Ascending aorta (tissue), 2 donors: ENCODE results near the gene ZDHHC18. TPM values are rescaled to one million over a fixed set of nuclear protein-coding genes. Genes with fewer than 3 reads are reported as not detected.

Source experiments
- DNase-seq, 2 donors: peaks; one replicate each; pipeline ENCODE4 v3.0.0-alpha.2; 2019; ENCODE audit warnings: low spot score in 2 of 2
- H3K27ac ChIP-seq, 2 donors: fragments of 200-600 bp; sonication (generic); one replicate each; pipeline ENCODE4 v1.5.1; 2016 to 2017; ENCODE audit warnings: mild to moderate bottlenecking in 1 of 2
- H3K27me3 ChIP-seq: fragments of 200-600 bp; sonication (generic); one replicate; pipeline ENCODE4 v1.5.1; 2017
- H3K36me3 ChIP-seq, 2 donors: fragments of 200-600 bp; sonication (generic); one replicate each; pipeline ENCODE4 v1.5.1; 2016
- H3K4me1 ChIP-seq, 2 donors: fragments of 200-600 bp; sonication (generic); one replicate each; pipeline ENCODE4 v1.5.1; 2016 to 2017; ENCODE audit warnings: mild to moderate bottlenecking in 1 of 2
- H3K4me3 ChIP-seq, 2 donors: fragments of 200-600 bp; sonication (generic); one replicate each; pipeline ENCODE4 v1.5.1; 2016 to 2017; ENCODE audit warnings: mild to moderate bottlenecking in 1 of 2
- H3K9me3 ChIP-seq, 2 donors: fragments of 200-600 bp; sonication (generic); one replicate each; pipeline ENCODE4 v1.5.1; 2016
- intact Hi-C: fragments of 100-400 bp; cut with DNase I; formaldehyde crosslinking; loops from one replicate; pipeline ENCODE4 v1.15.1; 2023
- total RNA-seq: library from RNA; depleted of rRNA; stranded (reverse); fragments of >200 nt; gene quantifications from one replicate; pipeline ENCODE4 v1.1.0, GENCODE V29; 2016
- TF ChIP-seq, protein P1 (sequence below), 3 experiments: fragments of 200-600 bp in 2 of 3; fragments of 450-650 bp in 1 of 3; sonication (generic) in 2 of 3; IDR thresholded peaks; one replicate each; pipeline ENCODE4 v1.5.1; 2016 to 2019; ENCODE audit warnings: antibody characterized with exemption in 3 of 3, mild to moderate bottlenecking in 1 of 3, moderate library complexity in 1 of 3

ZDHHC18 gene
- total RNA-seq, 1 donor from 2014 or later: 36.0 TPM

DNA sequence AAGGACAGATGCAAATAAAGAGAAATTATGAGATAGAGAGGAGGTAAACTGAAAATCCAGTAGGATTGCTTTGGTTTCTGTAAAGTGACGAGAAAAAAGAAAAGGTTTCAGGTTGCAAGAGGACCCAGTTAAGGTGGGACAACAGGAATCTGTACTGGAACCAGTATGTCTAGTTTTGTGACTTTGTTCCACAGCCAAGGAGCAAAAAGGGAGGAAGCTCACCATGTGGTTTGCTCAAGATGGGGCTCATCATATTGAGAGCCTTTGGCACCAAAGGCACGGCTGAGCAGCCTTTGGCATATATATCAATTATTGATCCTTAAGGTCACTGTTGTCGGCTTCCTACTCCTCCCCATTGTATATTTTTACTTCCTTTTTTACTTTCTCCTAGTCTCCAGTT, 1.8 kb upstream of the ZDHHC18 start:
- H3K27ac ChIP-seq: no peak overlapping the region
- TF ChIP-seq, protein P1, sequence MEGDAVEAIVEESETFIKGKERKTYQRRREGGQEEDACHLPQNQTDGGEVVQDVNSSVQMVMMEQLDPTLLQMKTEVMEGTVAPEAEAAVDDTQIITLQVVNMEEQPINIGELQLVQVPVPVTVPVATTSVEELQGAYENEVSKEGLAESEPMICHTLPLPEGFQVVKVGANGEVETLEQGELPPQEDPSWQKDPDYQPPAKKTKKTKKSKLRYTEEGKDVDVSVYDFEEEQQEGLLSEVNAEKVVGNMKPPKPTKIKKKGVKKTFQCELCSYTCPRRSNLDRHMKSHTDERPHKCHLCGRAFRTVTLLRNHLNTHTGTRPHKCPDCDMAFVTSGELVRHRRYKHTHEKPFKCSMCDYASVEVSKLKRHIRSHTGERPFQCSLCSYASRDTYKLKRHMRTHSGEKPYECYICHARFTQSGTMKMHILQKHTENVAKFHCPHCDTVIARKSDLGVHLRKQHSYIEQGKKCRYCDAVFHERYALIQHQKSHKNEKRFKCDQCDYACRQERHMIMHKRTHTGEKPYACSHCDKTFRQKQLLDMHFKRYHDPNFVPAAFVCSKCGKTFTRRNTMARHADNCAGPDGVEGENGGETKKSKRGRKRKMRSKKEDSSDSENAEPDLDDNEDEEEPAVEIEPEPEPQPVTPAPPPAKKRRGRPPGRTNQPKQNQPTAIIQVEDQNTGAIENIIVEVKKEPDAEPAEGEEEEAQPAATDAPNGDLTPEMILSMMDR (IDR thresholded peaks at IDR 0.05): no peak
- no peak overlapping the region for H3K4me3 ChIP-seq
- no peaks in the 10 kb centered on the region for H3K27me3 ChIP-seq
- peaks cover 3 to 14% of the 10 kb centered on the region in 2 donors for H3K4me1 ChIP-seq
- H3K36me3 ChIP-seq: no peaks in the 10 kb centered on the region
- intact Hi-C loops: no loop called here
- no peak for DNase-seq
- H3K9me3 ChIP-seq: no peaks in the 10 kb centered on the region

GRCh38 chr1:26827106-26827604, 667 bp downstream of the ZDHHC18 start:
- Histone ChIP-seq H3K4me1 (peaks cover 3 to 14% of the 10 kb centered on the region in 2 donors), H3K9me3 (no peaks in the 10 kb centered on the region), H3K4me3 (peak overlapping the region; percentile 52 to 92), H3K27ac (peak overlapping the region; percentile 75 to 76), H3K27me3 (no peaks in the 10 kb centered on the region), H3K36me3 (peaks cover under 1 to 2% of the 10 kb centered on the region in 2 donors)
- TF ChIP-seq, protein P1 (IDR thresholded peaks at IDR 0.05): no peak
- intact Hi-C loops: no loop called here
- DNase-seq: no peak

DNA sequence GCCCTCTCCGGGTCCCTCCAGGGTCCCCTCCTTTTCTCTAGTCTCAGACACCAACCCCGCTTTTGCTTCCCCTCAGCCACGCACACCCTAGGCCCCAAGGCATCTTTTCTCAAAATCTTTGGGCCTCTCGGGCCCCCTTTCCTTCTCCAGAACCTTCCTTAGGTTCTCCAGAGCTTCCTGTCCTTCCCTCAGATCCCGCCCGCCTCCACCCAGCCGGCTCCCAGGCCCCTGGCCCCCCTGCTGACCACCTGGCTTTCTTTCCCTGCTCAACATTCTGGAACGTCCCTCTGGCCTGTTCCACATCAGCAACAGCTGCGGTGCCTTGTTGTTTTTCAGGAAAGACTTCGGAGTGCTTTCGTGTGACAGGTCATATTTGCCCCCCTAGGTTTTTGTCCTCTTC, 1.2 kb downstream of the ZDHHC18 start:
- H3K9me3 ChIP-seq: no peaks in the 10 kb centered on the region
- H3K27me3 ChIP-seq: no peaks in the 10 kb centered on the region
- H3K27ac ChIP-seq: peak overlapping the region; percentile 75 to 76
- TF ChIP-seq, protein P1 (IDR thresholded peaks at IDR 0.05): no peak
- intact Hi-C loops: no loop called here
- peaks cover 3 to 14% of the 10 kb centered on the region in 2 donors for H3K4me1 ChIP-seq
- DNase-seq: no peak
- peak overlapping the region; percentile 52 to 92 for H3K4me3 ChIP-seq
- H3K36me3 ChIP-seq: peaks cover 5 to 7% of the 10 kb centered on the region in 2 donors

DNA sequence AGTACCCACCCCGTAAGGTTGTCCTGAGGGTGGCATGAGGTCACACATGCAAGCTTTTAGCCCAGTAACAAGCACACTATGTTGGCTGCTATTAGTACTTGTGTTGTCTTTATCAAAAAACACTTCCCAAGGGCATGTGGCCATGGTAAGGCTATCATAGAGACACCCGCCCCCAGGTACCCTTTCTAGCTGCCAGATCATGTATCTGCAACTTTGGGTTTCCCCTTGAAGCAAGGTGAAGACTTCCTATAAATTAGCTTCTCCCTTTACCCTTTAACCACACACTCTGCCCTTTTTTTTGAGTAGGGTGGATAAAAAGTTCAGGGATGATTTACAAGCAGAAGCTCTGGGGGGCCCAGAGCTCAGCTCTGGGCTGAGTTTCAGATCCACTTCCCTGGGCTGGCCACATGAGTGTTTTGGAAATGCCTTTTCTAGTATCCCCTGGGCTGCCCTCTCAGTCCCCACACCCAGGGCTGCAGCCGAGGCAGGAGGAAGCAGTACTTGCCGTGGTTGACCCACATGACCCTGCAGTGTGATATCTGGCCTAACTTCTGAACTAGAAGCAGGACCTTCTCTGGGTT, 2.0 kb downstream of the ZDHHC18 start:
- H3K9me3 ChIP-seq: no peaks in the 10 kb centered on the region
- H3K36me3 ChIP-seq: peaks cover 12 to 15% of the 10 kb centered on the region in 2 donors
- no peaks in the 10 kb centered on the region for H3K27me3 ChIP-seq
- peak overlapping the region; percentile 75 to 76 for H3K27ac ChIP-seq
- H3K4me3 ChIP-seq: peak overlapping the region in 1 of 2 donors; percentile 92
- no peak for DNase-seq
- TF ChIP-seq, protein P1 (IDR thresholded peaks at IDR 0.05): no peak
- H3K4me1 ChIP-seq: peaks cover 3 to 14% of the 10 kb centered on the region in 2 donors
- intact Hi-C loops: no loop called here

DNA sequence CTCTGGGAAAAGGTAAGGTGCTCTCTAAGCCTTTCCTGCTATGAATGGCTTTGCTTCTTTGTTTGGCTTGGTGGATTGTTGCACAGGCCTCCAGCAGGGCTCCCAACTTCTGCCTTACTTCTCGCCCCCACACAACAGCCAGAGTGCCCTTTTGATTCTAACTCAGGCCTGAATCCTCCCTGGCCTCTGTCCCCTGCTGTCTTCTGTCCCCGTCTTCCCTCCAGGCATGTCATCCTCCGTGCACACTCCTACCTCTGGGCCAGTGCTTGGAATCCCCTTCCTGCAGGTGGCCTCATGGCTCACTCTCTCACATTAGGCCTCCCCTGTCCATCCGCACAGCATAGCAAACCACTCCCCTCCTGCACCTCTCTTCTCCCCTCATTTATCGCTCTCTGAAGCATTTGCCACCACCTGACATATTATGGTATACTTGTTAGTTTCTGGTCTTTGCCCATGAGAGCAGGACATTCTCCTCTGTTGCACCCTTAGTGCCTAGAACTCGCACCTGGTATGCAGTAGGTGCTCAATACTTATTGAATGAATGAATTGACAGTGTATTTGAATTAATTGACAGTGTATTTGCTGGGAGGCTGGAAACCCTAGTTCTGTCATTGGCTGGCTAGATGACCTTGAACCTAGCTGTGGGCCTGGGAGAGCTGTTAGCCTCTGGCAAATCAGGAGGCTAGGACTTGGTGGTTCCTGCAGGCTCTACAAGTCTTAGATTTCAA, 2.9 kb downstream of the ZDHHC18 start:
- no peak overlapping the region for H3K4me3 ChIP-seq
- peaks cover 3 to 14% of the 10 kb centered on the region in 2 donors for H3K4me1 ChIP-seq
- H3K27ac ChIP-seq: peak overlapping the region in 1 of 2 donors; percentile 75
- TF ChIP-seq, protein P1 (IDR thresholded peaks at IDR 0.05): no peak
- intact Hi-C loops: no loop called here
- H3K27me3 ChIP-seq: no peaks in the 10 kb centered on the region
- H3K9me3 ChIP-seq: no peaks in the 10 kb centered on the region
- H3K36me3 ChIP-seq: peaks cover 19 to 24% of the 10 kb centered on the region in 2 donors
- no peak for DNase-seq
